Spleen (tissue), 11 donors: ENCODE data around the gene DNASE2. TPM values are rescaled to one million over a fixed set of nuclear protein-coding genes. Genes with fewer than 3 reads are reported as not detected.

Source experiments
- DNase-seq: peaks from one replicate; pipeline ENCODE4 v3.0.0-alpha.2; 2020
- H3K27ac ChIP-seq, 8 donors: fragments of 200-600 bp; sonication (generic) in 7 of 8; 1 replicate in 4 of 8; 2 replicates in 4 of 8; pipeline versions ENCODE4 v1.5.0 to v1.8.0; 2016 to 2021; ENCODE audit warnings: inconsistent platforms in 4 of 8, mild to moderate bottlenecking in 4 of 8, moderate library complexity in 1 of 8
- H3K27me3 ChIP-seq, 7 donors: fragments of 200-600 bp; sonication (generic) in 6 of 7; replicated peaks in 1 of 7; 1 replicate in 4 of 7; 2 replicates in 3 of 7; pipeline versions ENCODE4 v1.5.0 to v1.8.0; 2016 to 2021; ENCODE audit warnings: inconsistent platforms in 3 of 7, mild to moderate bottlenecking in 1 of 7
- H3K36me3 ChIP-seq, 6 donors: fragments of 200-600 bp; sonication (generic) in 5 of 6; 1 replicate in 4 of 6; 2 replicates in 2 of 6; pipeline versions ENCODE4 v1.5.0 to v1.8.0; 2016 to 2021; ENCODE audit warnings: inconsistent platforms in 2 of 6
- H3K4me1 ChIP-seq, 6 donors: fragments of 200-600 bp; sonication (generic) in 5 of 6; 1 replicate in 3 of 6; 2 replicates in 3 of 6; pipeline versions ENCODE4 v1.5.0 to v1.8.0; 2016 to 2021; ENCODE audit warnings: inconsistent platforms in 3 of 6
- H3K4me3 ChIP-seq, 8 donors: fragments of 200-600 bp; sonication (generic) in 7 of 8; 1 replicate in 4 of 8; 2 replicates in 4 of 8; pipeline versions ENCODE4 v1.5.0 to v1.8.0; 2016 to 2021; ENCODE audit warnings: inconsistent platforms in 4 of 8, mild to moderate bottlenecking in 4 of 8, moderate library complexity in 2 of 8
- H3K9me3 ChIP-seq, 8 donors: fragments of 200-600 bp; sonication (generic) in 7 of 8; 1 replicate in 4 of 8; 2 replicates in 4 of 8; pipeline versions ENCODE4 v1.5.0 to v1.8.0; 2016 to 2021; ENCODE audit warnings: inconsistent platforms in 4 of 8
- POLR2A ChIP-seq, 3 donors: fragments of 450-650 bp; IDR thresholded peaks; one replicate each; pipeline ENCODE4 v1.5.1; 2017; ENCODE audit warnings: antibody characterized with exemption in 3 of 3, mild to moderate bottlenecking in 1 of 3
- POLR2AphosphoS5 ChIP-seq, 3 donors: sonication (generic); formaldehyde crosslinking; IDR thresholded peaks; one replicate each; pipeline ENCODE4 v1.5.1; 2017; ENCODE audit warnings: antibody characterized with exemption in 3 of 3
- WGBS, 5 donors: extraction: QIAGEN DNeasy Blood & Tissue Kit in 3 of 5; methylation state at CpG; one replicate each; pipeline versions ENCODE4 v1.1.5 to v1.1.7; 2013 to 2018; 5-methylcytosine and 5-hydroxymethylcytosine counted together
- intact Hi-C: fragments of 100-400 bp; cut with DNase I; formaldehyde crosslinking; loops from one replicate; pipeline ENCODE4 v1.15.0; 2023; ENCODE audit warnings: low total_unique reads
- polyA plus RNA-seq, 3 donors: library from polyadenylated mRNA; stranded (reverse); fragments of 200-250 nt; gene quantifications; one replicate each; pipeline ENCODE4 v1.2.1, GENCODE V29; 2013
- total RNA-seq, 7 donors: library from RNA; depleted of rRNA in 3 of 7; stranded (reverse); fragments of >200 nt in 3 of 7; fragmentation: NEBNext Ultra II Directional in 4 of 7; extraction: Animal tissue kit (Norgen Biotek cat#: 25700) in 4 of 7; gene quantifications; one replicate each; pipeline versions ENCODE4 v1.1.0 to v1.2.1, GENCODE V29; 2016 to 2021
- TF ChIP-seq, protein P1 (sequence below), 11 experiments: fragments of 200-600 bp in 7 of 11; fragments of 450-650 bp in 4 of 11; sonication (generic) in 4 of 11; IDR thresholded peaks in 8 of 11; conservative IDR thresholded peaks in 3 of 11; 1 replicate in 7 of 11; 2 replicates in 4 of 11; pipeline versions ENCODE4 v1.4.0 to v1.8.0; 2016 to 2021; ENCODE audit warnings: antibody characterized with exemption in 11 of 11, inconsistent platforms in 4 of 11, mild to moderate bottlenecking in 1 of 11
- donor health status: healthy with polysubstance abuse.
- donor health status: DM: no; HTN: no; CAD: no; lungs with moderate emphysema.
- donor health status: DM: no; HTN: no; CAD: no.
- donor health status: Bipolar disorder and iron deficiency.
- donor health status: healthy.
- donor health status: DM: no; HTN: no; CAD: no.
- donor health status: DM: yes; HTN: yes; CAD: no.

Gene DNASE2
- total and polyA plus RNA-seq, 10 donors = 19.5 to 36.1 (median 26.3) TPM

DNA sequence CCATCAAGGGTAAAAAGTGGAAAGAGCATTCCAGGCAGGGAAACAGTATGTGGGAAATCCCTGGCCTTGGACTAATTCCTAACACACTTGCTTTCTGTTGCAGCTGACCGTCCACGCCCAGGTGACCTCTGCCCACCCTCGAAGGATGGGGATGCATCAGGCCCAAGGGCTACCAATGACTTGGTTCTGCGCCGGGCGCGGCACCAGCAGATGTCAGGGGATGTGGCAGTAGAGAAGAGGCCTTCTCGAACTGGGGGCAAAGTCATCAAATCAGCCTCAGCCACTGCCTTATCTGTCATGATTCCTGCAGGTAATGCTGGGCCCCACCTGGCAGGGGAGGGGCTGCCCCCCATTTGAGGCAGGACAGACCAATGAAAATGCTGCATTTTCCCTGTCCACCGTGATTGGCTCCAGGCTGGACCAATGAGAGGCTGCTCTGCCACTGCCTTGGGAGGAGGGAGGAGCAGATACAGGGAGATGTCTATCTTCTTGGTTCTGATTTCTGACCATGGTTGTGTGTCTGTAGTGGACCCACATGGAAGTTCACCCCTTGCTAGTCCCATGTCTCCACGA is 12.6 kb downstream of the DNASE2 start:
- Histone ChIP-seq H3K4me3 (no peak overlapping the region), H3K27ac (no peak overlapping the region), H3K9me3 (peaks cover 0 to 10% (median 4%) of the 10 kb centered on the region in 8 donors), H3K4me1 (peaks cover 0 to 21% (median 13%) of the 10 kb centered on the region in 6 donors), H3K36me3 (peaks cover 0 to 8% (median under 1%) of the 10 kb centered on the region in 6 donors), H3K27me3 (peaks cover 0 to 10% (median 0%) of the 10 kb centered on the region in 7 donors)
- 89 to 98% (median 94%) methylated on average over 10 of the region's 10 CpGs for WGBS, 5 donors
- intact Hi-C loops = no loop called here
- TF ChIP-seq, protein P1, sequence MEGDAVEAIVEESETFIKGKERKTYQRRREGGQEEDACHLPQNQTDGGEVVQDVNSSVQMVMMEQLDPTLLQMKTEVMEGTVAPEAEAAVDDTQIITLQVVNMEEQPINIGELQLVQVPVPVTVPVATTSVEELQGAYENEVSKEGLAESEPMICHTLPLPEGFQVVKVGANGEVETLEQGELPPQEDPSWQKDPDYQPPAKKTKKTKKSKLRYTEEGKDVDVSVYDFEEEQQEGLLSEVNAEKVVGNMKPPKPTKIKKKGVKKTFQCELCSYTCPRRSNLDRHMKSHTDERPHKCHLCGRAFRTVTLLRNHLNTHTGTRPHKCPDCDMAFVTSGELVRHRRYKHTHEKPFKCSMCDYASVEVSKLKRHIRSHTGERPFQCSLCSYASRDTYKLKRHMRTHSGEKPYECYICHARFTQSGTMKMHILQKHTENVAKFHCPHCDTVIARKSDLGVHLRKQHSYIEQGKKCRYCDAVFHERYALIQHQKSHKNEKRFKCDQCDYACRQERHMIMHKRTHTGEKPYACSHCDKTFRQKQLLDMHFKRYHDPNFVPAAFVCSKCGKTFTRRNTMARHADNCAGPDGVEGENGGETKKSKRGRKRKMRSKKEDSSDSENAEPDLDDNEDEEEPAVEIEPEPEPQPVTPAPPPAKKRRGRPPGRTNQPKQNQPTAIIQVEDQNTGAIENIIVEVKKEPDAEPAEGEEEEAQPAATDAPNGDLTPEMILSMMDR (IDR thresholded peaks at IDR 0.05 in 8 of 11, conservative IDR thresholded peaks at IDR 0.05 in 3 of 11) = no peak
- TF ChIP-seq POLR2AphosphoS5 (IDR thresholded peaks at IDR 0.05) (no peak), POLR2A (IDR thresholded peaks at IDR 0.05) (no peak)
- no peak for DNase-seq

DNA sequence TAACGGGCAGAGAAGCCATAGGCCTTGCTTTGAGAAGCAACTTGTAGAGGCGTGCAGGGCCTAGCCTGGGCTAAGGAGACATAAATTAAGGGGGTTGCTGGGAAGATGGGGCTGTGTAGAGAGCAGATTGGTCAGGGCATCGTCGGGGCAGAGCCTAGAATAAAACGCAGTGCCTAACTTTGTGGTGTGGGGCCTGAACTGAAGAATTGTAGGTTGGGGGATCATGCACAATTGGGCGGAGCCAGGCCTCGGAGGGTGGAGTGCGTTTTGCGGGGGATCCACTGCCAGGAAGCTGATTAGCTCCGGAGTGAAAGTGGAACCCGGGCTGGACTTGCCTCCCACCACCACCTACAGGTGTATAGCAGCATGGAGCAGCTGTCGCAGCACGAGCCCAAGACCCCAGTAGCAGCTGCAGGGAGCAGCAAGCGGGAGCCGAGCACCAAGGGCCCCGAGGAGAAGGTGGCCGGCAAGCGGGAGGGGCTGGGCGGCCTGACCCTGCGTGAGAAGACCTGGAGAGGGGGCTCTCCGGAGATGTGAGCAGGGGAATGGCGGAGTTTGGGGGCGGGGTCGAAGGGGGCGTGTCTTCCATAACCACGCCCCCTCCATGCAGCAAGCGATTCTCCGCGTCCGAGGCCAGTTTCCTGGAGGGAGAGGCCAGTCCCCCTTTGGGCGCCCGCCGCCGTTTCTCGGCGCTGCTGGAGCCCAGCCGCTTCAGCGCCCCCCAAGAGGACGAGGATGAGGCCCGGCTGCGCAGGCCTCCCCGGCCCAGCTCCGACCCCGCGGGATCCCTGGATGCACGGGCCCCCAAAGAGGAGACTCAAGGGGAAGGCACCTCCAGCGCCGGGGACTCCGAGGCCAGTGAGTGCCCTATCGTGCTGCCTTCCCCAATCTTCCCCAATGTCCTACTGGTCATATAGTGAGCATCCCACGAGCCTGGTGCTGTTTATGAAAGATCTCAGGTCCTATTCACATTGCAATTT is 13.8 kb downstream of the DNASE2 start:
- H3K9me3 ChIP-seq = no peaks in the 10 kb centered on the region
- H3K27ac ChIP-seq = peak overlapping the region in 3 of 8 donors; percentile 18 to 29 (median 28)
- peak; percentile 89 for DNase-seq

DNA sequence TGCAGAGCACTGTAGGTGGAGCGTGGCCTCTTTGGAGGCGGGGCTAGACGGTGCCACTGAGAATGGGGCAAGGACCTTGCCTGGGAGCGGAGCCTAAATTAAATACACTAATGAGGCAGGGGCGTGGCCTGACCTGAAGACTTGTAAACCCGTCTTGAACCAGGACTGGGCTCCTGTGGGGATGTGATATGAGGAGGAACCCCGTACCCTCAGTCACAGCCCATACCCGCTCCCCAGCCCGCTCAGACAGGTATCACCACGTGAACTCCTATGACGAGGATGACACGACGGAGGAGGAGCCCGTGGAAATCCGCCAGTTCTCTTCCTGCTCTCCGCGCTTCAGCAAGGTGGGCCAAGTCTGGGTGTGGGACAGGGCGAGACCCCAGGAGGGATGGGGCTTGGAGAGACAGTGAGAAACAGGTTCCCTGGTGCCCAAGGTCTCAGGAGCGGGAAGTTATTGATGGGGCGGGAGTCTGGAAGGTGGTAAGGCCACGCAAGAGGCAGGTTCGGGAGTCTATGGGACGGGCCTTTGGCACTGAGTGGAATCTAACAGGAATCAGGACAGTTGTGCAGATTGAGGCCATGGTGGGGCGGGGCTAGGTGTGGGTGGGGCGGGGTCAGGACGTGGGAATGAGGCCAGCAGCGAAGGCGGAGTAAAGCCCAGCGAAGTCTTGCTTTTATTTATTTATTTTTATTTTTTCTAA is 14.7 kb downstream of the DNASE2 start:
- no peak for TF ChIP-seq POLR2A (IDR thresholded peaks at IDR 0.05)
- TF ChIP-seq, protein P1 (IDR thresholded peaks at IDR 0.05 in 8 of 11, conservative IDR thresholded peaks at IDR 0.05 in 3 of 11) = no peak
- TF ChIP-seq POLR2AphosphoS5 (IDR thresholded peaks at IDR 0.05) = no peak
- 89 to 92% (median 91%) methylated on average over 29 of the region's 29 CpGs for WGBS, 5 donors
- intact Hi-C loops = no loop called here
- H3K27ac ChIP-seq = no peak overlapping the region
- peaks cover 0 to 19% (median 0%) of the 10 kb centered on the region in 7 donors for H3K27me3 ChIP-seq
- H3K4me3 ChIP-seq = peak overlapping the region in 3 of 8 donors; percentile 39 to 72 (median 54)
- no peaks in the 10 kb centered on the region for H3K9me3 ChIP-seq
- H3K36me3 ChIP-seq = no peaks in the 10 kb centered on the region
- peaks cover 0 to 15% (median 13%) of the 10 kb centered on the region in 6 donors for H3K4me1 ChIP-seq
- DNase-seq = no peak

More for the DNA sequence above, 13.8 kb downstream of the DNASE2 start:
- no peaks in the 10 kb centered on the region for H3K36me3 ChIP-seq
- H3K27me3 ChIP-seq = peaks cover 0 to 14% (median 0%) of the 10 kb centered on the region in 7 donors
- intact Hi-C loops = no loop called here
- peak in 2 of 3 donors; percentile 51 to 68 for TF ChIP-seq POLR2AphosphoS5 (IDR thresholded peaks at IDR 0.05)
- no peak for TF ChIP-seq POLR2A (IDR thresholded peaks at IDR 0.05)
- TF ChIP-seq, protein P1 (IDR thresholded peaks at IDR 0.05 in 8 of 11, conservative IDR thresholded peaks at IDR 0.05 in 3 of 11) = peak in 2 of 11 experiments; percentile 6 to 8
- H3K4me3 ChIP-seq = peak overlapping the region; percentile 14 to 72 (median 43)
- peaks cover 0 to 15% (median 13%) of the 10 kb centered on the region in 6 donors for H3K4me1 ChIP-seq
- WGBS, 5 donors = 6 to 9% (median 9%) methylated on average over 34 to 51 of the region's 51 CpGs
